ENCODE data around the gene RANBP1.

DNA sequence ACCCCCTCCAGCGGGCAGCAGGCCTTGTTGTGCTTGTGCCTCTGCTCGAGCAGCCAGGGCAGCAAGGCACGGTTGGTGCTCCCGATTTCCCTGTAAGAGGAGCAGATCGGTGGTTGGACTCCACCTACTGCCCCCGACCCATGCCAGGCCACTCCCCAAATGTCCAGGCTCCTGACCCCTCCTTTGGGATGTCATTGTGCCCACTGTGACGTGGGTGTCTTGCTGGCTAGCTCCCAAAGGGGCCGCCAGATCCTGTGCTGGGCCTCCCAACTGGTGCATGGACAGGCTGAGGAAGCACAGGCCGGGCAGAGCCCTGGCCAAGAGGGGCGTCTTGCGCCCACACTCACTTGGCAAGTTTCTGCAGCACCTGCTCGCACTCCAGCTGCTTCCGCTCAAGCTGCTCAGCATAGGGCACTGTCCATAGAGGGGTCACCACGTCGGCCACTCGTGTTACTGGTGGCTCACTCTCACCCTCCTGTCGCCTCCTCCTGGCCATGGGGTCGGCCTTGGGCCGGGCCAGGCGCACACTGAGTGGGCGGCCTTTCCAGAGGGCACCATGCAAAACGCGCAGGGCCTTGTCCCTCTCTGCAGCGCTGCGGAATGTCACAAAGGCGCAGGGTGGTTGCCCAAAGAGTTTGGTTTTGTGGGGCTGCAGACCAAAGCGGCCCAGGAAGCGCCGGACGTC is at the start of gene RANBP1:
- TF ChIP-seq, protein P1, sequence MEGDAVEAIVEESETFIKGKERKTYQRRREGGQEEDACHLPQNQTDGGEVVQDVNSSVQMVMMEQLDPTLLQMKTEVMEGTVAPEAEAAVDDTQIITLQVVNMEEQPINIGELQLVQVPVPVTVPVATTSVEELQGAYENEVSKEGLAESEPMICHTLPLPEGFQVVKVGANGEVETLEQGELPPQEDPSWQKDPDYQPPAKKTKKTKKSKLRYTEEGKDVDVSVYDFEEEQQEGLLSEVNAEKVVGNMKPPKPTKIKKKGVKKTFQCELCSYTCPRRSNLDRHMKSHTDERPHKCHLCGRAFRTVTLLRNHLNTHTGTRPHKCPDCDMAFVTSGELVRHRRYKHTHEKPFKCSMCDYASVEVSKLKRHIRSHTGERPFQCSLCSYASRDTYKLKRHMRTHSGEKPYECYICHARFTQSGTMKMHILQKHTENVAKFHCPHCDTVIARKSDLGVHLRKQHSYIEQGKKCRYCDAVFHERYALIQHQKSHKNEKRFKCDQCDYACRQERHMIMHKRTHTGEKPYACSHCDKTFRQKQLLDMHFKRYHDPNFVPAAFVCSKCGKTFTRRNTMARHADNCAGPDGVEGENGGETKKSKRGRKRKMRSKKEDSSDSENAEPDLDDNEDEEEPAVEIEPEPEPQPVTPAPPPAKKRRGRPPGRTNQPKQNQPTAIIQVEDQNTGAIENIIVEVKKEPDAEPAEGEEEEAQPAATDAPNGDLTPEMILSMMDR (conservative IDR thresholded peaks at IDR 0.05; ENCODE audit: low read length), result no peak
- no peak for TF ChIP-seq EZH2phosphoT487 (IDR thresholded peaks at IDR 0.05; ENCODE audit: borderline replicate concordance, low read depth, low read length)

Data from OCI-LY7 (cell line).